ENCODE results near the gene GLI2.

The GLI2 gene

GRCh38 chr2:120770641-120771040, 35.0 kb downstream of the GLI2 start:
- no peak for DNase-seq (ENCODE audit: low read depth in 2 of 2)

GRCh38 chr2:120771111-120771780, 35.6 kb downstream of the GLI2 start:
- DNase-seq (ENCODE audit: low read depth in 2 of 2) = no peak

- DNase-seq (ENCODE audit: low read depth in 2 of 2) = no peak
These were observed 36.1 kb downstream of the GLI2 start for GRCh38 chr2:120771781-120772208.

GRCh38 chr2:120772261-120772660, 36.6 kb downstream of the GLI2 start:
- no peak for DNase-seq (ENCODE audit: low read depth in 2 of 2)

GRCh38 chr2:120773186-120773800, 37.6 kb downstream of the GLI2 start:
- DNase-seq (ENCODE audit: low read depth in 2 of 2) = no peak

- no peak for DNase-seq (ENCODE audit: low read depth in 2 of 2)
These were observed 39.0 kb downstream of the GLI2 start for GRCh38 chr2:120774557-120775160.

- no peak for DNase-seq (ENCODE audit: low read depth in 2 of 2)
These were observed 39.5 kb downstream of the GLI2 start for GRCh38 chr2:120775194-120775593.

GRCh38 chr2:120775801-120776589, 40.3 kb downstream of the GLI2 start:
- DNase-seq (ENCODE audit: low read depth in 2 of 2) = no peak

GRCh38 chr2:120776649-120777048, 41.0 kb downstream of the GLI2 start:
- no peak for DNase-seq (ENCODE audit: low read depth in 2 of 2)

GRCh38 chr2:120777170-120777751, 41.6 kb downstream of the GLI2 start:
- no peak for DNase-seq (ENCODE audit: low read depth in 2 of 2)

GRCh38 chr2:120777787-120778186, 42.1 kb downstream of the GLI2 start:
- DNase-seq (ENCODE audit: low read depth in 2 of 2) = no peak

- DNase-seq (ENCODE audit: low read depth in 2 of 2) = no peak
These were observed 42.6 kb downstream of the GLI2 start for GRCh38 chr2:120778244-120778643.

GRCh38 chr2:120779781-120780283, 44.2 kb downstream of the GLI2 start:
- no peak for DNase-seq (ENCODE audit: low read depth in 2 of 2)

- no peak for DNase-seq (ENCODE audit: low read depth in 2 of 2)
These were observed 44.7 kb downstream of the GLI2 start for GRCh38 chr2:120780402-120780801.

GRCh38 chr2:120783371-120783791, 47.7 kb downstream of the GLI2 start:
- no peak for DNase-seq (ENCODE audit: low read depth in 2 of 2)

- no peak for DNase-seq (ENCODE audit: low read depth in 2 of 2)
These were observed 48.3 kb downstream of the GLI2 start for GRCh38 chr2:120783969-120784372.

Data from stimulated activated CD4-positive, alpha-beta T cell treated with anti-CD3 and anti-CD28 coated beads, Interleukin-4, amount 100 ng/mL, for 48 hours (primary cell).